ENCODE results near the gene ELP1.
"Not testable (repeated sequence)": the region's sequence is repeated elsewhere in the genome, so short reads cannot be mapped to it uniquely, and the experiment has no call there.

The ELP1 gene

GRCh38 chr9:108921200-108921599, 12.7 kb downstream of the ELP1 start:
- no peak for DNase-seq

GRCh38 chr9:108920401-108920800, 13.5 kb downstream of the ELP1 start:
- not testable (repeated sequence) for DNase-seq

- no peak for DNase-seq
Observed at GRCh38 chr9:108919517-108919916, 14.4 kb downstream of the ELP1 start.

GRCh38 chr9:108913391-108913790, 20.5 kb downstream of the ELP1 start:
- no peak for DNase-seq

- no peak for DNase-seq
Observed at GRCh38 chr9:108911820-108912219, 22.1 kb downstream of the ELP1 start.

GRCh38 chr9:108910914-108911313, 23.0 kb downstream of the ELP1 start:
- DNase-seq, result no peak

- no peak for DNase-seq
Observed at GRCh38 chr9:108910402-108910801, 23.5 kb downstream of the ELP1 start.

- no peak for DNase-seq
Observed at GRCh38 chr9:108905494-108905893, 28.4 kb downstream of the ELP1 start.

- DNase-seq, result no peak
Observed at GRCh38 chr9:108904161-108904560, 29.8 kb downstream of the ELP1 start.

- no peak for DNase-seq
Observed at GRCh38 chr9:108903420-108904103, 30.4 kb downstream of the ELP1 start.

- no peak for DNase-seq
Observed at GRCh38 chr9:108900176-108900575, 33.7 kb downstream of the ELP1 start.

GRCh38 chr9:108899023-108899695, 34.8 kb downstream of the ELP1 start:
- DNase-seq, result not testable (repeated sequence)

- DNase-seq, result no peak
Observed at GRCh38 chr9:108897324-108898096, 36.4 kb downstream of the ELP1 start.

GRCh38 chr9:108894225-108894997, 39.5 kb downstream of the ELP1 start:
- DNase-seq, result no peak

GRCh38 chr9:108889649-108890067, 44.3 kb downstream of the ELP1 start:
- no peak for DNase-seq

GRCh38 chr9:108886594-108887271, 47.2 kb downstream of the ELP1 start:
- not testable (repeated sequence) for DNase-seq

- peak; percentile 55 for DNase-seq
Observed at GRCh38 chr9:108885643-108886348, 48.1 kb downstream of the ELP1 start.

- no peak for DNase-seq
Observed at GRCh38 chr9:108884701-108885100, 49.2 kb downstream of the ELP1 start.

- DNase-seq, result no peak
Observed at GRCh38 chr9:108883085-108883484, 50.8 kb downstream of the ELP1 start.

GRCh38 chr9:108882052-108882888, 51.7 kb downstream of the ELP1 start:
- DNase-seq, result no peak

All from DMS79 treated with DMSO at 0.1 percent for 48 hours (cell line).